ENCODE data around the gene ARPC2.

GRCh38 chr2:218265626-218266025, 48.6 kb downstream of the ARPC2 start:
- no peak for TF ChIP-seq YEATS2 (CRISPR knock-in tag; IDR thresholded peaks at IDR 0.05; ENCODE audit: borderline replicate concordance)
- TF ChIP-seq MTA1 (CRISPR knock-in tag; IDR thresholded peaks at IDR 0.05; ENCODE audit: borderline replicate concordance): no peak
- no peak for TF ChIP-seq ZNF510 (CRISPR knock-in tag; IDR thresholded peaks at IDR 0.05; ENCODE audit: low read depth)
- no peak for TF ChIP-seq ZNF761 (CRISPR knock-in tag; conservative IDR thresholded peaks at IDR 0.05)
- TF ChIP-seq HIVEP1 (CRISPR knock-in tag; IDR thresholded peaks at IDR 0.05): no peak
